GM20000 (cell line): ENCODE results near the gene DESI2.
"Not testable (repeated sequence)": the region's sequence is repeated elsewhere in the genome, so short reads cannot be mapped to it uniquely, and the experiment has no call there.

ENCODE experiments used
- DNase-seq: peaks from one replicate; pipeline ENCODE4 v3.0.0; 2012; ENCODE audit warnings: low spot score
- CTCF ChIP-seq: IDR thresholded peaks from 2 replicates; pipeline ENCODE4 v1.5.1; 2012; ENCODE audit warnings: mild to moderate bottlenecking, control low read depth; ENCODE audit errors: extremely low read depth, missing control alignments

DESI2 gene

GRCh38 chr1:244735876-244736561, 83.1 kb downstream of the DESI2 start:
- no peak for DNase-seq
- TF ChIP-seq CTCF: no peak

GRCh38 chr1:244739140-244739539, 86.2 kb downstream of the DESI2 start:
- DNase-seq: not testable (repeated sequence)

GRCh38 chr1:244740027-244740617, 87.2 kb downstream of the DESI2 start:
- DNase-seq: not testable (repeated sequence)

GRCh38 chr1:244741692-244742091, 88.8 kb downstream of the DESI2 start:
- TF ChIP-seq CTCF: no peak
- DNase-seq: no peak

GRCh38 chr1:244749230-244750016, 96.5 kb downstream of the DESI2 start:
- no peak for TF ChIP-seq CTCF
- no peak for DNase-seq

- no peak for TF ChIP-seq CTCF
- no peak for DNase-seq
Observed at GRCh38 chr1:244751271-244751895, 98.5 kb downstream of the DESI2 start.

GRCh38 chr1:244755673-244756072, 102.7 kb downstream of the DESI2 start:
- TF ChIP-seq CTCF: no peak
- DNase-seq: no peak

- no peak for TF ChIP-seq CTCF
- no peak for DNase-seq
Observed at GRCh38 chr1:244757091-244757939, 104.4 kb downstream of the DESI2 start.
